WTC11 (cell line): ENCODE measurements around the gene NT5C1B. TPM values are rescaled to one million over a fixed set of nuclear protein-coding genes. Genes with fewer than 3 reads are reported as not detected.

ENCODE experiments used
- ATAC-seq: fragments of 200-7000 bp; cut with Tn5 transposase; 2 replicates; pipeline ENCODE4 v1.10.0; 2021; ENCODE audit warnings: mild to moderate bottlenecking, moderate library complexity
- CTCF ChIA-PET: fragments of 300-600 bp; sonication (Branson Sonifier 250); formaldehyde crosslinking; loops from one replicate; lab custom pipeline; 2021; ENCODE audit warnings: antibody characterized with exemption; lab: Charles Lee
- POLR2A ChIA-PET: fragments of 350-600 bp; sonication (Branson Sonifier 250); formaldehyde crosslinking; loops from one replicate; lab custom pipeline; 2021; ENCODE audit warnings: antibody characterized with exemption; lab: Charles Lee
- DNase-seq: peaks from one replicate; pipeline ENCODE4 v3.0.0; 2021; ENCODE audit warnings: low spot score
- H3K27ac Mint-ChIP-seq: 2 replicates; pipeline ENCODE4 v1.8.0; 2021; ENCODE audit warnings: mixed read lengths
- H3K27me3 Mint-ChIP-seq: 2 replicates; pipeline ENCODE4 v1.8.0; 2021; ENCODE audit warnings: low read depth, mild to moderate bottlenecking, moderate library complexity, mixed read lengths
- H3K36me3 Mint-ChIP-seq: 2 replicates; pipeline ENCODE4 v1.8.0; 2021; ENCODE audit warnings: mixed read lengths
- H3K4me1 Mint-ChIP-seq: 2 replicates; pipeline ENCODE4 v1.8.0; 2022; ENCODE audit warnings: mixed read lengths
- H3K4me3 Mint-ChIP-seq: 2 replicates; pipeline ENCODE4 v1.8.0; 2021; ENCODE audit warnings: mild to moderate bottlenecking, moderate library complexity, mixed read lengths
- H3K9me3 Mint-ChIP-seq: 2 replicates; pipeline ENCODE4 v1.8.0; 2021; ENCODE audit warnings: mixed read lengths
- FOXJ3 ChIP-seq: sonication (generic); formaldehyde crosslinking; IDR thresholded peaks from 2 replicates; pipeline ENCODE4 v1.9.0; 2021; ENCODE audit warnings: missing genetic modification reagents, mild to moderate bottlenecking, borderline replicate concordance
- NR1H2 ChIP-seq: sonication (generic); formaldehyde crosslinking; IDR thresholded peaks from 2 replicates; pipeline ENCODE4 v1.9.0; 2021; ENCODE audit warnings: mild to moderate bottlenecking, moderate library complexity, missing genetic modification reagents
- TEAD1 ChIP-seq: sonication (generic); formaldehyde crosslinking; IDR thresholded peaks from 2 replicates; pipeline ENCODE4 v1.8.0; 2022; ENCODE audit warnings: mild to moderate bottlenecking, missing genetic modification reagents
- ZNF232 ChIP-seq: sonication (generic); formaldehyde crosslinking; IDR thresholded peaks from 2 replicates; pipeline ENCODE4 v1.8.0; 2022; ENCODE audit warnings: mild to moderate bottlenecking, missing genetic modification reagents
- ZNF423 ChIP-seq: fragments of 250-450 bp; sonication (Bioruptor Pico); IDR thresholded peaks from 2 replicates; pipeline ENCODE4 v2.1.2; 2022; ENCODE audit warnings: mild to moderate bottlenecking, moderate library complexity
- total RNA-seq: library from RNA; stranded (reverse); gene quantifications from 3 replicates; pipeline ENCODE4 v1.2.3, GENCODE V29; 2021
- TF ChIP-seq, protein P1 (sequence below): fragments of 250-450 bp; sonication (Bioruptor Pico); IDR thresholded peaks from 2 replicates; pipeline ENCODE4 v1.8.0; 2021; ENCODE audit warnings: mild to moderate bottlenecking
- TF ChIP-seq, protein P2 (sequence below): sonication (generic); formaldehyde crosslinking; conservative IDR thresholded peaks from 2 replicates; pipeline ENCODE4 v1.8.1; 2023; ENCODE audit warnings: mild to moderate bottlenecking, low read depth, missing genetic modification reagents, moderate library complexity
- TF ChIP-seq, protein P3 (sequence below): sonication (generic); formaldehyde crosslinking; IDR thresholded peaks from 2 replicates; pipeline ENCODE4 v1.8.1; 2023; ENCODE audit warnings: mild to moderate bottlenecking, missing genetic modification reagents, borderline replicate concordance
- TF ChIP-seq, protein P4 (sequence below): fragments of 250-450 bp; sonication (Bioruptor Pico); IDR thresholded peaks from 2 replicates; pipeline ENCODE4 v1.9.0; 2021; ENCODE audit warnings: mild to moderate bottlenecking
- TF ChIP-seq, protein P5 (sequence below): sonication (generic); formaldehyde crosslinking; IDR thresholded peaks from 2 replicates; pipeline ENCODE4 v1.8.0; 2022; ENCODE audit warnings: mild to moderate bottlenecking, missing genetic modification reagents
- TF ChIP-seq, protein P6 (sequence below): sonication (generic); formaldehyde crosslinking; IDR thresholded peaks from 2 replicates; pipeline ENCODE4 v1.8.1; 2022; ENCODE audit warnings: mild to moderate bottlenecking, moderate library complexity, missing genetic modification reagents

The NT5C1B gene
- total RNA-seq, 1 experiment from 2014 or later = not detected

DNA sequence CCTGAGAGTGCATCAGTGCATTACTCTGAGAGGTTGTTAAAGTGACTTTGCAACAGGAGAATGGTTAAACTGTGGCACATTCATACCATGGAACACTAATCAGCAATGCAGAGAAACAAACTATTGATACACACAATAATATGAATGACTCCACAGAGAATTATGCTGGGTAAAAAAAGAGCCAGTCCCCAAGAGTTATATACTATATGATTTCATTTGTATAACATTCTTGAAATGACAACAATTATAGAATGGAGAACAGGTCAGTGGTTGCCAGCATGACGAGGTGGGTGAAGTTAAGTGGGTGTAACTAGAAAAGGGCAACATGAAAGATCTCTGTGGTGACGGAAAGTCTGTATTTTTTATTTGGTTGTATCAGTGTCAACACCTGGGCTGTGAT is 3.0 kb upstream of the NT5C1B start:
- DNase-seq = no peak
- ChIA-PET CTCF (no interaction called here), POLR2A (no interaction called here)
- TF ChIP-seq, protein P1, sequence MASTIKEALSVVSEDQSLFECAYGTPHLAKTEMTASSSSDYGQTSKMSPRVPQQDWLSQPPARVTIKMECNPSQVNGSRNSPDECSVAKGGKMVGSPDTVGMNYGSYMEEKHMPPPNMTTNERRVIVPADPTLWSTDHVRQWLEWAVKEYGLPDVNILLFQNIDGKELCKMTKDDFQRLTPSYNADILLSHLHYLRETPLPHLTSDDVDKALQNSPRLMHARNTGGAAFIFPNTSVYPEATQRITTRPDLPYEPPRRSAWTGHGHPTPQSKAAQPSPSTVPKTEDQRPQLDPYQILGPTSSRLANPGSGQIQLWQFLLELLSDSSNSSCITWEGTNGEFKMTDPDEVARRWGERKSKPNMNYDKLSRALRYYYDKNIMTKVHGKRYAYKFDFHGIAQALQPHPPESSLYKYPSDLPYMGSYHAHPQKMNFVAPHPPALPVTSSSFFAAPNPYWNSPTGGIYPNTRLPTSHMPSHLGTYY (CRISPR knock-in tag) = no peak
- no peak for TF ChIP-seq NR1H2
- TF ChIP-seq FOXJ3 (CRISPR knock-in tag) = no peak
- TF ChIP-seq ZNF232 (CRISPR knock-in tag) = no peak
- TF ChIP-seq, protein P2, sequence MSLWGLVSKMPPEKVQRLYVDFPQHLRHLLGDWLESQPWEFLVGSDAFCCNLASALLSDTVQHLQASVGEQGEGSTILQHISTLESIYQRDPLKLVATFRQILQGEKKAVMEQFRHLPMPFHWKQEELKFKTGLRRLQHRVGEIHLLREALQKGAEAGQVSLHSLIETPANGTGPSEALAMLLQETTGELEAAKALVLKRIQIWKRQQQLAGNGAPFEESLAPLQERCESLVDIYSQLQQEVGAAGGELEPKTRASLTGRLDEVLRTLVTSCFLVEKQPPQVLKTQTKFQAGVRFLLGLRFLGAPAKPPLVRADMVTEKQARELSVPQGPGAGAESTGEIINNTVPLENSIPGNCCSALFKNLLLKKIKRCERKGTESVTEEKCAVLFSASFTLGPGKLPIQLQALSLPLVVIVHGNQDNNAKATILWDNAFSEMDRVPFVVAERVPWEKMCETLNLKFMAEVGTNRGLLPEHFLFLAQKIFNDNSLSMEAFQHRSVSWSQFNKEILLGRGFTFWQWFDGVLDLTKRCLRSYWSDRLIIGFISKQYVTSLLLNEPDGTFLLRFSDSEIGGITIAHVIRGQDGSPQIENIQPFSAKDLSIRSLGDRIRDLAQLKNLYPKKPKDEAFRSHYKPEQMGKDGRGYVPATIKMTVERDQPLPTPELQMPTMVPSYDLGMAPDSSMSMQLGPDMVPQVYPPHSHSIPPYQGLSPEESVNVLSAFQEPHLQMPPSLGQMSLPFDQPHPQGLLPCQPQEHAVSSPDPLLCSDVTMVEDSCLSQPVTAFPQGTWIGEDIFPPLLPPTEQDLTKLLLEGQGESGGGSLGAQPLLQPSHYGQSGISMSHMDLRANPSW (CRISPR knock-in tag) = no peak
- TF ChIP-seq ZNF423 (CRISPR knock-in tag) = no peak
- TF ChIP-seq, protein P3, sequence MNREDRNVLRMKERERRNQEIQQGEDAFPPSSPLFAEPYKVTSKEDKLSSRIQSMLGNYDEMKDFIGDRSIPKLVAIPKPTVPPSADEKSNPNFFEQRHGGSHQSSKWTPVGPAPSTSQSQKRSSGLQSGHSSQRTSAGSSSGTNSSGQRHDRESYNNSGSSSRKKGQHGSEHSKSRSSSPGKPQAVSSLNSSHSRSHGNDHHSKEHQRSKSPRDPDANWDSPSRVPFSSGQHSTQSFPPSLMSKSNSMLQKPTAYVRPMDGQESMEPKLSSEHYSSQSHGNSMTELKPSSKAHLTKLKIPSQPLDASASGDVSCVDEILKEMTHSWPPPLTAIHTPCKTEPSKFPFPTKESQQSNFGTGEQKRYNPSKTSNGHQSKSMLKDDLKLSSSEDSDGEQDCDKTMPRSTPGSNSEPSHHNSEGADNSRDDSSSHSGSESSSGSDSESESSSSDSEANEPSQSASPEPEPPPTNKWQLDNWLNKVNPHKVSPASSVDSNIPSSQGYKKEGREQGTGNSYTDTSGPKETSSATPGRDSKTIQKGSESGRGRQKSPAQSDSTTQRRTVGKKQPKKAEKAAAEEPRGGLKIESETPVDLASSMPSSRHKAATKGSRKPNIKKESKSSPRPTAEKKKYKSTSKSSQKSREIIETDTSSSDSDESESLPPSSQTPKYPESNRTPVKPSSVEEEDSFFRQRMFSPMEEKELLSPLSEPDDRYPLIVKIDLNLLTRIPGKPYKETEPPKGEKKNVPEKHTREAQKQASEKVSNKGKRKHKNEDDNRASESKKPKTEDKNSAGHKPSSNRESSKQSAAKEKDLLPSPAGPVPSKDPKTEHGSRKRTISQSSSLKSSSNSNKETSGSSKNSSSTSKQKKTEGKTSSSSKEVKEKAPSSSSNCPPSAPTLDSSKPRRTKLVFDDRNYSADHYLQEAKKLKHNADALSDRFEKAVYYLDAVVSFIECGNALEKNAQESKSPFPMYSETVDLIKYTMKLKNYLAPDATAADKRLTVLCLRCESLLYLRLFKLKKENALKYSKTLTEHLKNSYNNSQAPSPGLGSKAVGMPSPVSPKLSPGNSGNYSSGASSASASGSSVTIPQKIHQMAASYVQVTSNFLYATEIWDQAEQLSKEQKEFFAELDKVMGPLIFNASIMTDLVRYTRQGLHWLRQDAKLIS (CRISPR knock-in tag) = no peak
- no peak for TF ChIP-seq TEAD1 (CRISPR knock-in tag)
- TF ChIP-seq, protein P4, sequence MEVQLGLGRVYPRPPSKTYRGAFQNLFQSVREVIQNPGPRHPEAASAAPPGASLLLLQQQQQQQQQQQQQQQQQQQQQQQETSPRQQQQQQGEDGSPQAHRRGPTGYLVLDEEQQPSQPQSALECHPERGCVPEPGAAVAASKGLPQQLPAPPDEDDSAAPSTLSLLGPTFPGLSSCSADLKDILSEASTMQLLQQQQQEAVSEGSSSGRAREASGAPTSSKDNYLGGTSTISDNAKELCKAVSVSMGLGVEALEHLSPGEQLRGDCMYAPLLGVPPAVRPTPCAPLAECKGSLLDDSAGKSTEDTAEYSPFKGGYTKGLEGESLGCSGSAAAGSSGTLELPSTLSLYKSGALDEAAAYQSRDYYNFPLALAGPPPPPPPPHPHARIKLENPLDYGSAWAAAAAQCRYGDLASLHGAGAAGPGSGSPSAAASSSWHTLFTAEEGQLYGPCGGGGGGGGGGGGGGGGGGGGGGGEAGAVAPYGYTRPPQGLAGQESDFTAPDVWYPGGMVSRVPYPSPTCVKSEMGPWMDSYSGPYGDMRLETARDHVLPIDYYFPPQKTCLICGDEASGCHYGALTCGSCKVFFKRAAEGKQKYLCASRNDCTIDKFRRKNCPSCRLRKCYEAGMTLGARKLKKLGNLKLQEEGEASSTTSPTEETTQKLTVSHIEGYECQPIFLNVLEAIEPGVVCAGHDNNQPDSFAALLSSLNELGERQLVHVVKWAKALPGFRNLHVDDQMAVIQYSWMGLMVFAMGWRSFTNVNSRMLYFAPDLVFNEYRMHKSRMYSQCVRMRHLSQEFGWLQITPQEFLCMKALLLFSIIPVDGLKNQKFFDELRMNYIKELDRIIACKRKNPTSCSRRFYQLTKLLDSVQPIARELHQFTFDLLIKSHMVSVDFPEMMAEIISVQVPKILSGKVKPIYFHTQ (CRISPR knock-in tag) = no peak
- ATAC-seq = no peak
- H3K9me3 Mint-ChIP-seq = peaks cover 4% of the 10 kb centered on the region; the same call in 1 of the 2 replicates
- no peak overlapping the region for H3K4me3 Mint-ChIP-seq
- no peaks in the 10 kb centered on the region for H3K36me3 Mint-ChIP-seq
- H3K27me3 Mint-ChIP-seq = no peaks in the 10 kb centered on the region
- no peak overlapping the region for H3K27ac Mint-ChIP-seq
- no peaks in the 10 kb centered on the region for H3K4me1 Mint-ChIP-seq

DNA sequence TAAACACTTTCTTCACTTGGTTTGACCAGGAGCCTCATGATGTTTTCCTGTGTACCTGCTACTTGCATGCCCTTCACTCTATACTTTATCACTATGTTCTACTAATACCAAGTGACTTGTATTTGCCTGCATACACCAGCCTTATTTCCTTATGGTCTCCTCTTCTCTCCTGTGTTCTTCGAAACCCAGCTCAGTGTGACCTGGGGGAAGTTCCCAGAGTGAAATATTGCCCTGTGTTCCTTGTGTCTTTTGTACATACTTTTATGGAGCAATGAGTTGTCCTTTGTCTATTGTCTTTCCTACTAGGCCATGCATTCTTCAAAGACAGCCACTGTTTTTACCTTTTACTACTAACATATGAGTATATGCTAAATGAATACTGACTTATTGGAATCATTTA is 567 bp downstream of the NT5C1B start:
- no peak for ATAC-seq
- no peak for DNase-seq
- no peaks in the 10 kb centered on the region; the same call in 1 of the 2 replicates for H3K27me3 Mint-ChIP-seq
- H3K9me3 Mint-ChIP-seq = peaks cover 8% of the 10 kb centered on the region
- no peak overlapping the region for H3K4me3 Mint-ChIP-seq
- no peaks in the 10 kb centered on the region for H3K36me3 Mint-ChIP-seq
- POLR2A ChIA-PET = no interaction called here
- TF ChIP-seq, protein P5, sequence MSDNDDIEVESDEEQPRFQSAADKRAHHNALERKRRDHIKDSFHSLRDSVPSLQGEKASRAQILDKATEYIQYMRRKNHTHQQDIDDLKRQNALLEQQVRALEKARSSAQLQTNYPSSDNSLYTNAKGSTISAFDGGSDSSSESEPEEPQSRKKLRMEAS (CRISPR knock-in tag) = no peak
- TF ChIP-seq, protein P6, sequence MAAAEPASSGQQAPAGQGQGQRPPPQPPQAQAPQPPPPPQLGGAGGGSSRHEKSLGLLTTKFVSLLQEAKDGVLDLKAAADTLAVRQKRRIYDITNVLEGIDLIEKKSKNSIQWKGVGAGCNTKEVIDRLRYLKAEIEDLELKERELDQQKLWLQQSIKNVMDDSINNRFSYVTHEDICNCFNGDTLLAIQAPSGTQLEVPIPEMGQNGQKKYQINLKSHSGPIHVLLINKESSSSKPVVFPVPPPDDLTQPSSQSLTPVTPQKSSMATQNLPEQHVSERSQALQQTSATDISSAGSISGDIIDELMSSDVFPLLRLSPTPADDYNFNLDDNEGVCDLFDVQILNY (CRISPR knock-in tag) = no peak
- CTCF ChIA-PET = no interaction called here
- no peak overlapping the region for H3K27ac Mint-ChIP-seq
- no peaks in the 10 kb centered on the region for H3K4me1 Mint-ChIP-seq
